ENCODE results near the gene TKTL1.
"Not testable (repeated sequence)": the region's sequence is repeated elsewhere in the genome, so short reads cannot be mapped to it uniquely, and the experiment has no call there.

The TKTL1 gene, protein sequence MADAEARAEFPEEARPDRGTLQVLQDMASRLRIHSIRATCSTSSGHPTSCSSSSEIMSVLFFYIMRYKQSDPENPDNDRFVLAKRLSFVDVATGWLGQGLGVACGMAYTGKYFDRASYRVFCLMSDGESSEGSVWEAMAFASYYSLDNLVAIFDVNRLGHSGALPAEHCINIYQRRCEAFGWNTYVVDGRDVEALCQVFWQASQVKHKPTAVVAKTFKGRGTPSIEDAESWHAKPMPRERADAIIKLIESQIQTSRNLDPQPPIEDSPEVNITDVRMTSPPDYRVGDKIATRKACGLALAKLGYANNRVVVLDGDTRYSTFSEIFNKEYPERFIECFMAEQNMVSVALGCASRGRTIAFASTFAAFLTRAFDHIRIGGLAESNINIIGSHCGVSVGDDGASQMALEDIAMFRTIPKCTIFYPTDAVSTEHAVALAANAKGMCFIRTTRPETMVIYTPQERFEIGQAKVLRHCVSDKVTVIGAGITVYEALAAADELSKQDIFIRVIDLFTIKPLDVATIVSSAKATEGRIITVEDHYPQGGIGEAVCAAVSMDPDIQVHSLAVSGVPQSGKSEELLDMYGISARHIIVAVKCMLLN

DNA sequence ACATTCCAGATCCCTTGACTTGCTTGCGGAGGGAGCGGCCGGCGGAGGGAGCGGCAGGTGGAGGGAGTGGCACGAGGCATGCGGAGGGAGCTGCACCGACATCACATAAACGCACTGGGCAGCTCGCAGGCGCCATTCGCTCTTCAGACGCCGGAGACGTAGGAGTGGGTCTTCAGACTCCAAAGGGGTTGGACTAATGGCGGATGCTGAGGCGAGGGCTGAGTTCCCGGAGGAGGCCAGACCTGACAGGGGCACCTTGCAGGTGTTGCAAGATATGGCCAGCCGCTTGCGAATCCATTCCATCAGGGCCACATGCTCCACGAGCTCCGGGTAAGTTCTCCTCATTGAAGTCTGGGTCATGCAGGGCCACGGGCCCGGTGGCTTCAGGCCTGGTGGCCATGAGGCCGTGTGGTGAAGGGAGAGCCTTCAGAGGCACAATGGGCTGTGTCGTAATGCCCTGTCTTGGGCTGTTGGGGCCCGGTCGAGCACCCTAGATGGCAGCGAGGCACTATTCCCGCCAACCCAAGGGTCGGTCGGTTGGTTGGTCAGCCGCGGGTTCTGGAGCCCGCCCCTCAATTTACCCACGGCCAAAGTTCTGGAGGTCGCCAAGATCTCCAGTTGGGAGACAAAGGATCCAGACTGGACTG lies at the start of gene TKTL1:
TSS of gene TKTL1 (plus strand) at position 132 of the 647 bp plus-strand sequence. CDS start at position 197, 65 bp downstream.
- TF ChIP-seq, protein P1, sequence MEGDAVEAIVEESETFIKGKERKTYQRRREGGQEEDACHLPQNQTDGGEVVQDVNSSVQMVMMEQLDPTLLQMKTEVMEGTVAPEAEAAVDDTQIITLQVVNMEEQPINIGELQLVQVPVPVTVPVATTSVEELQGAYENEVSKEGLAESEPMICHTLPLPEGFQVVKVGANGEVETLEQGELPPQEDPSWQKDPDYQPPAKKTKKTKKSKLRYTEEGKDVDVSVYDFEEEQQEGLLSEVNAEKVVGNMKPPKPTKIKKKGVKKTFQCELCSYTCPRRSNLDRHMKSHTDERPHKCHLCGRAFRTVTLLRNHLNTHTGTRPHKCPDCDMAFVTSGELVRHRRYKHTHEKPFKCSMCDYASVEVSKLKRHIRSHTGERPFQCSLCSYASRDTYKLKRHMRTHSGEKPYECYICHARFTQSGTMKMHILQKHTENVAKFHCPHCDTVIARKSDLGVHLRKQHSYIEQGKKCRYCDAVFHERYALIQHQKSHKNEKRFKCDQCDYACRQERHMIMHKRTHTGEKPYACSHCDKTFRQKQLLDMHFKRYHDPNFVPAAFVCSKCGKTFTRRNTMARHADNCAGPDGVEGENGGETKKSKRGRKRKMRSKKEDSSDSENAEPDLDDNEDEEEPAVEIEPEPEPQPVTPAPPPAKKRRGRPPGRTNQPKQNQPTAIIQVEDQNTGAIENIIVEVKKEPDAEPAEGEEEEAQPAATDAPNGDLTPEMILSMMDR (IDR thresholded peaks at IDR 0.05; ENCODE audit: low read depth, low read length), result no peak
- no peak for DNase-seq (ENCODE audit: extremely low read depth, low read depth)

DNA sequence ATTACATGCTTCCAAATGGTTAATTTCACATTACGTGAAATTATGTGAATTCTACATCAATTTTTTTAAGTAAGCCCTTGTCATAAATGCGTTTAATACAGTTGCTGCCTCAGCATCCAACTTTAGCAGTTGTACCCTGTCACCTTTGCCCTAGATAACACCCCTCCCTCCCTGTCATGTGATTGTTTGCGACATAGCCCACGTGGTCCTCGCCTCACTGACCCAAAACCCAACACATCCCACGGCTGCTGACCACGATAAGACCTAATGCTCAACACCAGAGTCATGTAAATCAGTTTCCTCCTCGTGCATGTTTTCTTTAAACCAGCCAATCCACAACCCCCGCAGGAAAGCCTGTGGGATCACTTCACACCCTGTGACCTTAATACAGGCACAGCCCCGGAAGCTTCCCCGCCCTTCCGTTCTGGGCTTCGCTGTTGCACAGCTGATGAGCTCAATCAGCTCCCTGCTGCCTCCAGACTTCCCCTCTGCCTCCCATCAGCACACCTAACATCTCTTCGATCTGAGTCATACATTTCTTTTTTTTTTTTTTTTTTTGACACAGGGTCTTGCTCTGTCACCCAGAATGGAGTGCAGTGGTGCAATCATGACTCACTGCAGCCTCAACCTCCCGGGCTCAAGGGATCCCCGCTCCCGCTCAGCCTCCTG lies 48.1 kb upstream of the TKTL1 start:
- DNase-seq (ENCODE audit: extremely low read depth, low read depth), result not testable (repeated sequence)

DNA sequence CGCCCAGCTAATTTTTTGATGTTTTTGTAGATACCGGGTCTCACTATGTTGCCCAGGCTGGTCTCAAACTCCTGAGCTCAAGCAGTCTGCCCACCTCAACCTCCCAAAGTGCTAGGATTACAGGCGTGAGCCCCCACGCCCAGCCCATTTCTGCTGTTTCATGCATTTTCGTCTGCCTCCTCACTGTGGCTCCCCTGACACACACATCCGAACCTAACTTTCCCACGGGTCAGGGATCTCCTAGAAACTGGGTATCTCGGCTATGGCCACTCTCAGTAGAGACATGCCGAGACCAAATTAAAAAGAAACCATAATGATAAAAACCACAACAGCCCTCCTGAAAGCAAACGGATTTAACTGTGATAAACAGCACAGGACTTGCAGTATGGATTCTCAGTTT lies 47.5 kb upstream of the TKTL1 start:
- DNase-seq (ENCODE audit: extremely low read depth, low read depth), result not testable (repeated sequence)

DNA sequence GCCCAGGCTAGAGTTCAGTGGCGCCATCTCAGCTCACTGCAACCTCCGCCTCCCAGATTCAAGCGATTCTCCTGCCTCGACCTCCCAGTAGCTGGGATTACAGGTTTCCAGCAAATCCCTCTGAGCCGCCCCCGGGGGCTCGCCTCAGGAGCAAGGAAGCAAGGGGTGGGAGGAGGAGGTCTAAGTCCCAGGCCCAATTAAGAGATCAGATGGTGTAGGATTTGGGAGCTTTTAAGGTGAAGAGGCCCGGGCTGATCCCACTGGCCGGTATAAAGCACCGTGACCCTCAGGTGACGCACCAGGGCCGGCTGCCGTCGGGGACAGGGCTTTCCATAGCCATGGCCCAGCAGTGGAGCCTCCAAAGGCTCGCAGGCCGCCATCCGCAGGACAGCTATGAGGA lies 38.3 kb upstream of the TKTL1 start, which contains the start of gene OPN1MW3:
TSS of gene OPN1MW3 (plus strand) at position 301 of the 400 bp plus-strand sequence. CDS start at position 339, 38 bp downstream.
- DNase-seq (ENCODE audit: extremely low read depth, low read depth), result not testable (repeated sequence)

DNA sequence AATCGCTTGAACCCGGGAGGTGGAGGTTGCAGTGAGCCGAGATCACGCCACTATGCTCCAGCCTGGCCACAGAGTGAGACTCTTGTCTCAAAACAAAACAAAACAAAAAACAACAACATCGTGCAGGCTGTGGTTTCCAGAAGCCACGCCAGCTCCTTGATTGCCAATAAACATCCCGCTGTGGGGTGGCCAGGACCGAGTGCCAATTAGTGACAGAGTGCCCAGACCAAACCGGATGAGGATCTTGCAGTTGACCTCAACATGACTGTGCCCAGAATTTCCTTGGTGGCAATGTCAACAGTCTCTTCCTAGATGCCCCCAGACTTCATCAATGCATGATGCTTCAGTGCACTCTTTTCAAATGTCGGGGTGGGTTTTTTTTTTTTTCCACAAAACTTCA lies 36.9 kb upstream of the TKTL1 start:
- DNase-seq (ENCODE audit: extremely low read depth, low read depth), result not testable (repeated sequence)

DNA sequence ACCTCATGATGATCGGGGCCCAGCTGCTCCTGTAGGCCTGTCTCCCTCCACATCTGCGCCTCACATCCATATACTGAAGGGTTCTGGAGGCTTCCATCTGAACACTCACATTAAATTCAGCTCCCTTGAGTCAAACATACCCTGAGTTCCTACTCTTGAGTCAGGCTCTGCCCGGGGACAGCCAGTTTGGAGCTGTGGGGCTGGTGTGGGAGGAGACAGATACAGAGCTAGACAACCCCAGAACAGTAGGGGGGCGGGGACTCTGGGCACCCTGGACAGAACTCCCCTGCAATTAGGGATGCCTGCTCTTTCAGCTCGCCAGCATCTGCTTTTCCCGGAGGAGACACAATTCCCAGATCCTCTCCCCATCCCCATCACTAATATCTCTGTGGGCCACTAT lies 32.5 kb upstream of the TKTL1 start:
- not testable (repeated sequence) for DNase-seq (ENCODE audit: extremely low read depth, low read depth)

DNA sequence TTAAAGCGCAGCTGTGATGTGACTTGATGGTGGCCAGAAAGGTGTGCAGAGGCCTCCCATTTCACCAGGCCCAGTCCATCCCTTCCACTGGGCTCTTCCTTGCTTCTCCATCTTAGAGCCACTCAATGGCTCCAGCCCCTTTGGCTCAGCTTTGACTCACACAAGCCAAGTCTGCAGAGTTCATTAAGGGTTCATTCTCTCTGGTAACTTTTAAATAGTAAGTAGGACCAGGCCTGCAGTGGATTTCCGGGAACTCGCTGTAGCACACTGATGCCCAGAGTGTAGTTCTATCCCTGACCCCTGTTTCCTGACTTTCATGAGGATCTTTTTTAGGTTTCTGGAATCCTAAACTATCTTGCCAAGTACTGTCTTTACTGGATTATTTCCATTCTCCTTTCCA lies 26.4 kb upstream of the TKTL1 start:
- not testable (repeated sequence) for DNase-seq (ENCODE audit: extremely low read depth, low read depth)

DNA sequence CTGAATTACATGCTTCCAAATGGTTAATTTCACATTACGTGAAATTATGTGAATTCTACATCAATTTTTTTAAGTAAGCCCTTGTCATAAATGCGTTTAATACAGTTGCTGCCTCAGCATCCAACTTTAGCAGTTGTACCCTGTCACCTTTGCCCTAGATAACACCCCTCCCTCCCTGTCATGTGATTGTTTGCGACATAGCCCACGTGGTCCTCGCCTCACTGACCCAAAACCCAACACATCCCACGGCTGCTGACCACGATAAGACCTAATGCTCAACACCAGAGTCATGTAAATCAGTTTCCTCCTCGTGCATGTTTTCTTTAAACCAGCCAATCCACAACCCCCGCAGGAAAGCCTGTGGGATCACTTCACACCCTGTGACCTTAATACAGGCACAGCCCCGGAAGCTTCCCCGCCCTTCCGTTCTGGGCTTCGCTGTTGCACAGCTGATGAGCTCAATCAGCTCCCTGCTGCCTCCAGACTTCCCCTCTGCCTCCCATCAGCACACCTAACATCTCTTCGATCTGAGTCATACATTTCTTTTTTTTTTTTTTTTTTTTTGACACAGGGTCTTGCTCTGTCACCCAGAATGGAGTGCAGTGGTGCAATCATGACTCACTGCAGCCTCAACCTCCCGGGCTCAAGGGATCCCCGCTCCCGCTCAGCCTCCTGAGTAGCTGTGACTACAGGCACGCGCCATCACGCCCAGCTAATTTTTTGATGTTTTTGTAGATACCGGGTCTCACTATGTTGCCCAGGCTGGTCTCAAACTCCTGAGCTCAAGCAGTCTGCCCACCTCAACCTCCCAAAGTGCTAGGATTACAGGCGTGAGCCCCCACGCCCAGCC lies 10.9 kb upstream of the TKTL1 start:
- not testable (repeated sequence) for DNase-seq (ENCODE audit: extremely low read depth, low read depth)

DNA sequence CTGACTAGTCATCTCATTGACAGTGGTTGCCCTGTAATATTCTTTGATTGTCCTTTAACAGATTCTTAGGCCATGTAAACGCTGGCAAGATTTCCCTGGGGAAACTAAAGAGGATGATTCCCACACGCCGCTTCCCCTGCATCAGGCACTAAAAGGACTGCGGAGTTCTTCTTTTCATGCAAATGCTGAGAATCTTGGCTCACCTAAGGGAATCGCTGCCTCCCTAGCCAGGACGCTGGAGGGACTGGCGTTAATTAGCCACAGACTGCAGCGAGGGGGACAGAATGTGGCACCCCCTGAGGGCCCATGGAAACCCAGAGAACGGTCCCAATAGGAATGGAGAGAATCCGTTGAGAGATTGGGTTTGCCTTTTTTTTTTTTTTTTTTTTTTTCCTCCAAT lies 9.2 kb upstream of the TKTL1 start:
- DNase-seq (ENCODE audit: extremely low read depth, low read depth), result not testable (repeated sequence)

DNA sequence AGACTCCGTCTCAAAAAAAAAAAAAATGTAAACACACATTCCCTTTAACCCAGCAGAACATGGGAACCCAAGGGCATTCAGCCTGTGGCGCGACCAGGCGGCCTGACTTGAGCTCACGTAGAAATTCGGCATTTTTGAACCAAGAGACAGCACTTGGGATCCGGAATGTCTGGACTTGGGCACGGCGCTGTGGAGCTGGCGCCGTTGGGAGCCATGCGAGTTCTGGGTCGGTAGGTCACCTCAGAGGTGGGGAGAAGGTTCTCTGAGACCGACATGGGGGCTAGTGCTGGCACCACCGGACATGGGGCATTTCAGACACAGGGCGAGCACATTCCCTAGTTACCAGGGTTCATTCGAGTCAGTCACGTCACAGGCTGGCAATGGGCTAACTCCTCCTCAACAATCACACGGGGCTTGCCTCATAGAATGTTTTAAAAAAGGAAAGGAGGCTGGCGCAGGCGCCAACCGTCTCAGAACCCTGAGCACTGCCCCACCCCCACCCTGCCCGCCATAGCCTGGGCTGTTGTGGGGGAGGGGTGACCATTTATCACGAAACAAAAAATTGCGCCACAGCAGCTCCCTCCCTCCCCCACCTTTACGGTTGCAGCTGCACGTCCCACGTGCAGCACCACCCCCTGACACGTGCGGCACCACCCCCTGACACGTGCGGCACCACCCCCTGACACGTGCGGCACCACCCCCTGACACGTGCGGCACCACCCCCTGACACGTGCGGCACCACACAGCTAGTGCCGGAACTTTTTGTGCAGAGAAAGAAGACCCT lies 612 bp upstream of the TKTL1 start, which contains the start of gene TEX28:
TSS of gene TEX28 (minus strand) at position 334 of the 784 bp plus-strand sequence. CDS start 3,007 bp downstream, outside the sequence.
- DNase-seq (ENCODE audit: extremely low read depth, low read depth), result no peak
- TF ChIP-seq, protein P1 (IDR thresholded peaks at IDR 0.05; ENCODE audit: low read depth, low read length), result no peak

DNA sequence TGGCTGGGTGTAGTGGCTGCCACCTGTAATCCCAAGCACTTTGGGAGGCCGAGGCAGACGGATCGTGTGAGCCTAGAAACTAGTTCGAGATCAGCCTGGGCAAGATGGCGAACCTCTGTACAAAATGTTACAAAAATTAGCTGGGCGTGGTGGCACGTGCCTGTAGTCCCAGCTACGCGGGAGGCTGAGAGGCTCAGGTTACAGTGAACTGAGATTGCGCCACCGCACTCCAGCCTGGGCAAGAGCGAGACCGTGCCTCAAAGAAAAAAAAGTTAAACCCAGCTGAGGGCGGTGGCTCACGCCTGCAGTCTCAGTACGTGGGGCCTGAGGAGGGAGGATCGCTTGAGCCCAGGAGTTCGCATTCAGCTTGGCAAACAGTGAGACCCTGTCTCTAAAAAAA lies 1.1 kb downstream of the TKTL1 start:
- TF ChIP-seq, protein P1 (IDR thresholded peaks at IDR 0.05; ENCODE audit: low read depth, low read length), result no peak
- no peak for DNase-seq (ENCODE audit: extremely low read depth, low read depth)

All from AG09319 (cell line).